Mucosa of rectum (tissue), 2 donors: Measurements from ENCODE around the gene SNRK.

Source experiments
- H3K27ac ChIP-seq, 2 donors: one replicate each; pipeline ENCODE4 v1.7.0; 2013; ENCODE audit warnings: inconsistent platforms in 2 of 2, low read depth in 2 of 2, low read length in 2 of 2
- H3K27me3 ChIP-seq, 2 donors: one replicate each; pipeline ENCODE4 v1.7.0; 2013; ENCODE audit warnings: low read length in 2 of 2; ENCODE audit not compliant: control insufficient read depth in 2 of 2, insufficient read depth in 2 of 2
- H3K36me3 ChIP-seq, 2 donors: one replicate each; pipeline ENCODE4 v1.7.0; 2013; ENCODE audit warnings: low read length in 2 of 2; ENCODE audit not compliant: control insufficient read depth in 2 of 2, insufficient read depth in 2 of 2
- H3K4me1 ChIP-seq, 2 donors: one replicate each; pipeline ENCODE4 v1.7.0; 2013; ENCODE audit warnings: low read length in 2 of 2, mild to moderate bottlenecking in 1 of 2; ENCODE audit not compliant: control insufficient read depth in 2 of 2, insufficient read depth in 2 of 2
- H3K4me3 ChIP-seq, 2 donors: one replicate each; pipeline ENCODE4 v1.7.0; 2013; ENCODE audit warnings: low read length in 2 of 2
- H3K9ac ChIP-seq, 2 donors: one replicate each; pipeline ENCODE4 v1.7.0; 2013; ENCODE audit warnings: low read length in 2 of 2, low read depth in 1 of 2, mild to moderate bottlenecking in 1 of 2
- H3K9me3 ChIP-seq, 2 donors: one replicate each; pipeline ENCODE4 v1.7.0; 2013; ENCODE audit warnings: low read length in 2 of 2; ENCODE audit not compliant: control insufficient read depth in 2 of 2
- donor health status: healthy.
- donor health status: Normal muscosa, but diverticular disease.

The SNRK gene

DNA sequence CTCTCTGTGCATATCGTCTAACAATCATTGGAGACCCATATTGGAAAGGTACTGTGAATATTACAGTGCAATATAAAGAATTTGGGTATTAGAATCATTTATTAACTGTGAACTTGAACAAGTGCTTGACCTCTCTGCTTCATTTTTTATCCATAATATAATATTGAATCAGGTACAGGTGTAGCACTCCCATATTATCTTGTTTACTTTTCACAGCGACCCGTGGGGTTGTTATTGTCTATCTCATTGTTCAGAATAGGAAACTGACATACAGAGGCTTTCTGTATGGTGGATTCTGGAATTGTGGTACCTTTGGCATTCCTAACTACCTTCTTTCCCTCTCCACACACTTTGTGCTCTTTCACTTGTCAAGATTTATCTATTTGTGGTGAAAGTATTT, 17.8 kb downstream of the SNRK start:
- no peak overlapping the region for H3K9ac ChIP-seq
- no peaks in the 10 kb centered on the region for H3K9me3 ChIP-seq
- no peaks in the 10 kb centered on the region for H3K27me3 ChIP-seq
- no peak overlapping the region for H3K27ac ChIP-seq
- H3K4me3 ChIP-seq = no peak overlapping the region
- no peaks in the 10 kb centered on the region for H3K4me1 ChIP-seq
- H3K36me3 ChIP-seq = peaks cover 13 to 25% of the 10 kb centered on the region in 2 donors

DNA sequence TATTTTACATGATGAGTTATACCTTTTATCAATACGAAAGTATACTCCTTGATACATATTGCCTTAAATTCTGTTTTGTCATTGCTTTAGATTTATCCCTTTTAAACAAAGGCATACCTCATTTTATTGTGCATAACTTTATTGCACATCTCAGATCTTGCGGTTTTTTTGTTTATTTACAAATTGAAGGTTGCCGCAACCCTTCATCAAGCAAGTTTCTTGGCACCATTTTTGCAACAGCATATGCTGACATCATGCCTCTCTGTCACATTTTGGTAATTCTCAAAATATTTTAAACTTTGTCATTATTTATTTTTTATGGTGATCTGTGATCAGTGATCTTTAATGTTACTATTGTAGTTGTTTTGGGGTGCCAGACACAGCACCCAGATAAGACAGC, 20.9 kb downstream of the SNRK start:
- H3K9me3 ChIP-seq = no peaks in the 10 kb centered on the region
- H3K4me1 ChIP-seq = no peaks in the 10 kb centered on the region
- H3K36me3 ChIP-seq = peaks cover 13 to 24% of the 10 kb centered on the region in 2 donors
- H3K27me3 ChIP-seq = no peaks in the 10 kb centered on the region
- H3K27ac ChIP-seq = no peak overlapping the region
- no peak overlapping the region for H3K9ac ChIP-seq
- no peak overlapping the region for H3K4me3 ChIP-seq

DNA sequence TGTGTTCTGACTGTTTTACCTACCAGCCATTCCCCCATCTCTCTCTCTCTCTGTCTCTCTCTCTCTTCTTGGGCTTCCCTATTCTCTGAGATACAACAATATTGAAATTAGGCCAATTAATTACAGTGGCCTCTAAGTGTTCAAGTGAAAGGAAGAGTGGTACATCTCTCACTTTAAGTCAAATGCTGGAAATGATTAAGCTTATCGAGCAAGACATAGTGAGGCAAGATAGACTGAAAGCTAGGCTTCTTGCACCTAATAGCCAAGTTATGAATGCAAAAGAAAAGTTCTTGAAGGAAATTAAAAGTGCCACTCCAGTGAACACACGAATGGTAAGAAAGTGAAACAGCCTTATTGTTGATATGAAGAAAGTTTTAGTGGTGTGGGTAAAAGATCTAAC, 21.3 kb downstream of the SNRK start:
- Histone ChIP-seq H3K4me3 (no peak overlapping the region), H3K27ac (no peak overlapping the region), H3K27me3 (no peaks in the 10 kb centered on the region), H3K9me3 (no peaks in the 10 kb centered on the region), H3K9ac (no peak overlapping the region), H3K36me3 (peaks cover 13 to 24% of the 10 kb centered on the region in 2 donors), H3K4me1 (no peaks in the 10 kb centered on the region)

DNA sequence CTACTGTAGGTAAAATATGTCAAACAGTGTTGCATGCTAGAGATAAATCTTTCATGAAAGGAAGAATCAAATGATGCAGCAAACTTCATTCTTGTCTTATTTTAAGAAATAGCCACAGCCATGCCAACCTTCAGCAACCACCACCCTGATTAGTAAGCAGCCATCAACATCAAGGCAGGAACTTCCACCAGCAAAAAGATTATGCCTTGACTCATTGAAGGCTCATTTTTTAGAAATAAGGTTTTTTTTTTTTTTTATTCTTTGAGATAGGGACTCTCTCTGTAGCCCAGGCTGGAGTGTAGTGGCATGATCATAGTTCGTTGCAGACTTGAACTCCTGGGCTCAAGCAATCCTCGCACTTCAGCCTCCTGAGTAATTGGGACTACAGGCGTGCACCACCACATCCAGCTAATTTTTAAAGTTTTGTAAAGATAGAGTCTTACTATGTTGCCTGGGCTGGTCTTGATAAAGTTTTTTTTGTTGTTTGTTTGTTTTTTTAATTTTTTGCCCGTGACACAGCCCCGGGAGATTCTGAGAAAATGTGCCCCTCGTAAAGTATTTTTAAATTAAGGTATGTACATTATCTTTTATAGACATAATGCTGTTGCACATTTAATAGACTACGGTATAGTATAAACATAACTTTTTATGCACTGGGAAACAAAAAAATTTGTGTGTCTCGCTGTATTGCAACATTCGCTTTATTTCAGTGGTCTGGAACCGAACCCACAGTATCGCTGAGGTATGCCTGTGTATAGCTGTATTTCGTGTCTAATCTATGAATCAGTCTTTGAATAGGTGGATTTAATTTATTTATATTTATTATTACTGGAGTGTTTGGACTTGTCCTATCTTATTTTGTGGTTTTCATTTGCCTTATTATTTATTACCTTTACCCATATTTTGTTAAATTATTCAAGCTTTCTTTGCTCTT, 23.3 kb downstream of the SNRK start:
- no peaks in the 10 kb centered on the region for H3K4me1 ChIP-seq
- no peaks in the 10 kb centered on the region for H3K27me3 ChIP-seq
- no peak overlapping the region for H3K27ac ChIP-seq
- peaks cover 4 to 10% of the 10 kb centered on the region in 2 donors for H3K36me3 ChIP-seq
- H3K4me3 ChIP-seq = no peak overlapping the region
- no peaks in the 10 kb centered on the region for H3K9me3 ChIP-seq
- no peak overlapping the region for H3K9ac ChIP-seq

DNA sequence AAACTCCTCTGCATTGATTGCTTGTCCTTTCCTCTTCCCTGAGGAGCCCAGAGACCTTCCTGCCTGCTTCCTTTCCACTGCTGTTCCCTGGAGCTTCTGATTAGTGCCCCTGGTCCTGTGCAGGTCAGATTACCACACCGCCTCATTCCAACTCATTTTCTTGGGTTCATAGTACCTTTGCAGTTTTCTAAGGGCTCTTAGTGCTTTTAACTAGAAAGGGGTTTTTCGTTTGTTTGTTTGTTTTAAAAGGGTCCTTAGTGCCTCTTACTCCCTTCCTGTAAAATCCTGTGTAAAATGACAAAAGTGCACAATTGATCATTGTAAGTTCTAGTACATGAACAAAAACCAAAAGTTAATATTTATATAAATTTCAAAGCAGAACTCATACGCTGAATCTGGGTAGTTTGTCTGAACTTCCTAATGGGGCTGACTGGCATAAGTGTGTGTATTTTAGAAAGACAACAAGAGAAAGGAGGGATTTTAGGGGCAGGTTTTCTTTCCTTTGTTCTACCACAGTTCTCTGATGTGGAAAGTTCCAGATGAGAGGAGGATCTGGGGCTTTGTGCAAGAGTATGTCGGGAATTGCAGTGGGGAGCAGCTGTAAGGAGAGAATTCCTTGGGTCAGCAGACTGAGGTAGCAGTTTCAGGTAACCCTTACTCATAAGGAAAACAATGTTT, 30.6 kb downstream of the SNRK start:
- Histone ChIP-seq H3K27ac (no peak overlapping the region), H3K4me1 (peaks cover 0 to 5% of the 10 kb centered on the region in 2 donors)

DNA sequence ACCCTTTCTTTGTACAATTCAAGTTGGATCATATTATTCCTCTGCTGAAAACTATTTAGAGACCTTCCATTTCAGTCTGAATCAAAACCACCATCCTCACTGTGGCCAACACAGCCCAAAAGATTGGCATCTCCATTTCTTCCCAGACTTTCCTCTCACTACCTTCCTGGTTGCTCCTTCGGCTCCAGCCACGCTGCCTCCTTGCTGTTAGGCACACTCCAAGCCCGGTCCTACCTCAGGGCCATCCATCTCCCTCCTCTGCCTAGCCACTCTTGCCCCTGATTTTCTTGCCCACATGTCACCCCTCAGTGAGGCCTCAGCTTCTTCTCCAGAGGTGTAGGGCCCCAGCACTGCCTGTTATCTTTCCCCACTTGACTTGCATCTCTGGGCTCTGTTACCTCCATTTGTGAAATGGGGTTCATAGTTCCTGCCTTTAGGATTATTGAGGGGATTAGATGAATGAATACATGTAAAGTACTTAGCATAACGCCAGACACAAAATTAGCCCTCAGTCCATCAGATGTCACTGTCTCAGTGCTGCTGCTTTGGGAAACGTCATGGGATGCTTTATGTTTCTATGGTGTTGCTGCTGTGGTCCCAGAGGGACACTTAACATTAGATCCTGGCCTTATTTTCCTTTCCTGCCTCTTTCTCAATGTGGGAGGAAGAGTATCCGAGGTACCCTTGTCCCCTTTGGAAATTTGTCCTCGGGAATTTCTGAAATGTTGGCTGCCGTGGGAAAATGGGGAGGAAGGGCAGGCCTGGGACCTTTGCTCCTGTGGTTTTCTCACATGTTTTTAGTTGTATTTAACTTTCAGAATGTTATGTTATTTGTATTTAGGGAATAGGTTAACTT, 31.3 kb downstream of the SNRK start:
- no peak overlapping the region for H3K9ac ChIP-seq
- H3K27me3 ChIP-seq = no peaks in the 10 kb centered on the region
- H3K4me3 ChIP-seq = no peak overlapping the region
- H3K27ac ChIP-seq = no peak overlapping the region
- H3K4me1 ChIP-seq = peaks cover 0 to 5% of the 10 kb centered on the region in 2 donors
- peaks cover 0 to 6% of the 10 kb centered on the region in 2 donors for H3K36me3 ChIP-seq
- H3K9me3 ChIP-seq = no peaks in the 10 kb centered on the region

More for the DNA sequence above, 30.6 kb downstream of the SNRK start:
- Histone ChIP-seq H3K27me3 (no peaks in the 10 kb centered on the region), H3K4me3 (no peak overlapping the region), H3K36me3 (peaks cover 0 to 6% of the 10 kb centered on the region in 2 donors), H3K9me3 (no peaks in the 10 kb centered on the region), H3K9ac (no peak overlapping the region)

DNA sequence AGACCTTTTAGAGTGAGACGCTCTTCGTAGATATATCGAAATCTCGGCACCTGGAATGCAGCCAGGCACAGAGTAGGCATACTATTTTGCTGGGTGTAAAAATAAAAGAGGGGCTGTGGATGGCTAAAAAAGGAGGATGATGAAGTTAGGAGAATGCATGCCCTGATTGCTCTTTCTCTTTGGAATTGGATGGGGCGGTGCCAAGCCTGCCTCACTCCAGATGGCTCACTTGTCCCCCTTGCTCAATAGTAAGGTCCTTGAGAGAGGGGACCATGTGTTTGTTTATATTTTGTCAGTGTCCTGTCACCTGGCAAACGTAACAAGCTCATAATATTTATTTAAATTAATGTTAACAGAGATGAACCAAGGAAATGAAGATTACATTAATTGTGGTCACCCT, 33.0 kb downstream of the SNRK start:
- Histone ChIP-seq H3K4me3 (no peak overlapping the region), H3K27me3 (no peaks in the 10 kb centered on the region), H3K9ac (no peak overlapping the region), H3K36me3 (peaks cover 0 to 6% of the 10 kb centered on the region in 2 donors), H3K27ac (no peak overlapping the region), H3K4me1 (peaks cover 0 to 5% of the 10 kb centered on the region in 2 donors), H3K9me3 (no peaks in the 10 kb centered on the region)

DNA sequence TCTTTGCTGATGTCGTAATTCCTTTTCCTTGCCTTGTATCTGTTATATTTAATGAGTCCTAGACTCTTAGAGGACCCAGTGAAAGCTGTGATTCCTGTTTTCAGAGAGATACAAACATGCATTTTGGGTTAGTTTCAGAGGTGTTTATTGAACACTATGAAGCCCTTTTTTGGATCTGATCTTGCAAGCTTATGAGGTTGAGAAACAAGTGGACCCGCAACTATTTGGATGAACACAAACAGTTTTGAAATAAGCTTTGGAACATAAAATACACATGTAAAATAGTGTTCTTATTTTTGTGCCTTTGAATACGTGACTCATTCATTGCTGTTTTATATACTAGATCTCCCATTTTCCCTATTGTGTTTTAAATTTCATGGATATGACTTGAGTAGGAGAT, 33.5 kb downstream of the SNRK start:
- peaks cover 0 to 6% of the 10 kb centered on the region in 2 donors for H3K36me3 ChIP-seq
- H3K4me3 ChIP-seq = no peak overlapping the region
- no peak overlapping the region for H3K27ac ChIP-seq
- no peak overlapping the region for H3K9ac ChIP-seq
- H3K9me3 ChIP-seq = no peaks in the 10 kb centered on the region
- H3K4me1 ChIP-seq = peaks cover 0 to 5% of the 10 kb centered on the region in 2 donors
- no peaks in the 10 kb centered on the region for H3K27me3 ChIP-seq

DNA sequence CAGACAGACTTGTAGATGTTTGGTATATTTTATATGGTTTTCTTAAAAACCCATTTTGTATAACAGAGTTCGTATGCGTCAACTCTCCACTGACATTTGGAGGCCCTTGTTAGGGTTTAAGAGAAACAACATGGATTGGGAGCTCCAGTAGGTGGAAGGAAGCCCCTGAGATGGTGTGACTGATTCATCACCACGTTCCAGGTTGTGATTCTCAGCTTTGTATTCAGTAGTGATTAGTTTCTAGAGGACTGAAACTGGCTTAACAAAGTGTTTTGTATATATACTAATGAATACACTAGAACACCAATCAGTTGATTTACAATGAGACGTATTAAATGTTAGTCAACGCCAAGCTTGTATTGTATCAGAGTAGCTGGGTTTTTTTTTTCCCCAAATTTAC, 33.9 kb downstream of the SNRK start:
- no peak overlapping the region for H3K27ac ChIP-seq
- H3K9me3 ChIP-seq = no peaks in the 10 kb centered on the region
- H3K9ac ChIP-seq = no peak overlapping the region
- peaks cover 0 to 5% of the 10 kb centered on the region in 2 donors for H3K4me1 ChIP-seq
- H3K36me3 ChIP-seq = peaks cover 0 to 6% of the 10 kb centered on the region in 2 donors
- no peak overlapping the region for H3K4me3 ChIP-seq
- no peaks in the 10 kb centered on the region for H3K27me3 ChIP-seq
